Anterior cingulate cortex (tissue), 58 donors: Measurements from ENCODE around the gene PYGL.

Experiments used
- DNase-seq, 58 donors: peaks; one replicate each; lab custom pipeline; 2025; lab: John Stamatoyannopoulos, UW

Gene PYGL

GRCh38 chr14:50882932-50883826 lies 61.1 kb downstream of the PYGL start:
- DNase-seq: no peak

GRCh38 chr14:50875359-50876070 lies 68.8 kb downstream of the PYGL start:
- DNase-seq: no peak

DNA sequence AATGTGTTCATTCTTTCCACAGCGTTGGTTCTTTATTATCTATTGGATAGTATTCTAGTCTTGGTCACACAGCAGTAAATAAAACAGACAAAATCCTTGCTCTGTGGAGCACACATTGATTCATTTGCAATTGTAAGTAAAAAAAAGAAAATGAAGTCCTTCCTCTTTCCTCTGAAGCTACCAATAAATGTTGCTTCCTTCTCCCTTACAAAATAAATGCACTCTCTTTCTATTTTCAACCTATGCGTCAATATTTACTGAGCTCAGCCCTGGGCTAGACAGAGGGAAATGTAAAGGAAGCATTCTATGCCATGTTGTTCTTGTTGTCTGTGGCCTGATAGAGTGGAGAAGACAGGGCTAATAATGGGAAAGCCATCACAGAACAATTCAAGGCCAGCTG lies 69.5 kb downstream of the PYGL start:
- no peak for DNase-seq

DNA sequence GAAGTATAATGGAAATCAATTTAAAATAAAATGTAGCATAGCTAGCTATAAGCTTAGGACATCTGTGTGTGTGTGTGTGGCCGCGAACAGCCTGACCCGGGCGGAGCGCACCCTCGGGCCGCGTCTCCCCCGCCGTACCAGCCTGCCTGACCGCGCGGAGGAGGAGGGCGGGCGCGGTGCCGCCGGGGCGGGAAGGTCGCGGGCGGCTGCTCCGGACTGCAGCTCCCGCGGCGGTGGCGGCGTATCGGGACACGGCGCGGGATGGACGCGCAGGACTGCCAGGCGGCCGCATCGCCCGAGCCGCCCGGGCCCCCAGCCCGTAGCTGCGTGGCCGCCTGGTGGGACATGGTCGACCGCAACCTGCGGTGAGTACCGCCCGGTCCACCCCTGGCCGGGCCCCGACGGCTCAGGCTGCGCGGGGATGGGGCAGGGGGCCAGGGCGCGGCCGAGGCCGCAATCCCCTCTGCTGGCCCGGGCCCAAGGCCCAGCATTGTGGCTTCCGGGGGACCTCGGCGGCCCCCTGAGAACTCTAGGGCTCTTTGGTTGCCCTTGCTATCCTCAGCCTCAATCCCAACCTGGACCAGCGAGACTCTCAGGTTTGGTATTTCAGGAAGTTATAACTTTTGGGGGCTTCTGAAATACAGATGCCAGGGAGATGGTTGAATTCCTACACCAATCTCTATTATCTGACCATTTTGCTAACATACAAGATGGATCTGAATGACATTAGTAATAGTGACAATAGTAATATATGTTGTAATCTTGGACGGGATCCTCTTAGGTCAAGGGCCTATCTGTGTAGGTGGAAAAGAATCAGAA lies 72.2 kb downstream of the PYGL start, which contains the start of gene ABHD12B:
ABHD12B (plus strand) TSS at position 140 of the 819 bp plus-strand sequence; CDS start at position 262, 122 bp downstream.
- DNase-seq: peak in 2 of 58 donors; percentile 21 to 34

- DNase-seq: no peak
Measured at GRCh38 chr14:50871228-50871627, 73.1 kb downstream of the PYGL start.

DNA sequence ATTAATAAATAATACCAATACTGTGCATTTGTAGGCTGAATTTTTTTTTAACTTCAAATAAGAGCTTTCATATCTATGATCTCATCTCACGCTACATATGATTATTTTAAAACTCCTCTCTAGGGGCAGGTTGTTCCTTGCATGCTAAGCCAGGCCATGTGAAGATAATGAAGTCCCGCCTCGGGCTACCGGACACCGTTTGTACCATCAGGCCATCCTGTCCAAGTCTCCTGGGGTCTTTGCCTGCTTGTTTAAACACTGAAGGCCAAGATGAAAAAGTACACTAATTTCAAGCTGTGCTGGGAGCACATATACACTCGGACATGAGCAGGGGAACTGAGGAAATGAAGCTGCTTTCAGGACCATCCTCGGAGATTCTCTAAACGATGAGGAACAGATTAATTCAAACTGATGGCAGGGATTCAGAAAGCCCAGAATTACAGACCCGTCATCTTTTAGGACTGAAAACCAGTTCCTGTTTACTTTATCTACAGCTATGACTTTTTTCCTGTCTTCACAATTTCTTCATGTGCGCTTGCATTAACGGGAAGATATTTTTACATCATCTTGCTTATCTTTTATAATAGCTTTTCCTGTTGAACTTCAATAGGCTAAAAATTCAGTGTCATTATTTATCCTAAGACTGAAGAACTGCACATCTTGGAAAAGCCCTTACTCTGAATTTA lies 78.7 kb downstream of the PYGL start:
- DNase-seq: no peak

GRCh38 chr14:50864946-50865345 lies 79.3 kb downstream of the PYGL start:
- no peak for DNase-seq

GRCh38 chr14:50864237-50864636 lies 80.0 kb downstream of the PYGL start:
- DNase-seq: no peak

DNA sequence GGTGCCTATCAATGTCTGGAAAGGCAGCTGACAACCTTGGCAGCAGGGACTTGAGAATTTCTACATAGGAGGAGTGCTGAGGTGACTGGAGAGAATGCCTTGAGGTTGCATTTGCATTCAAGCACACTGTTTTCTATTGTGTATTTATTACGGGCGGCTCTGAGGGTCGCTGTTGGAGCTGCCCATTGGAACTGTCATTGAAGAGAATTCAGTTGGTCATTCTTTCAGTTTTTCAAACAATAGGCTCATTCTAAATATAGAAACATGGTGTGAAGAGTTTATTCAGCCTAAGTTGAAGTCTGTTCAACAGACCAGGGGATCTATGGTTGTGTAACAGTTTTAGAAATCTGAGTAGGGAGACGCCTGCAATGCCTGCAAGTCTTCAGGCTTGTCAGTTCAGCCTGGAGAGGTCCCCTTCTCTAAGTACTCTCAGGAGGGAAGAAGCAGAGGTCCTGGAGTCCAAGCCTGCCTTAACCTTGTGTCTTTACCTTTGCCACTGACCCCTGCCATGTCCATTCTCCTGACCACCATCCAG lies 82.2 kb downstream of the PYGL start:
- no peak for DNase-seq

DNA sequence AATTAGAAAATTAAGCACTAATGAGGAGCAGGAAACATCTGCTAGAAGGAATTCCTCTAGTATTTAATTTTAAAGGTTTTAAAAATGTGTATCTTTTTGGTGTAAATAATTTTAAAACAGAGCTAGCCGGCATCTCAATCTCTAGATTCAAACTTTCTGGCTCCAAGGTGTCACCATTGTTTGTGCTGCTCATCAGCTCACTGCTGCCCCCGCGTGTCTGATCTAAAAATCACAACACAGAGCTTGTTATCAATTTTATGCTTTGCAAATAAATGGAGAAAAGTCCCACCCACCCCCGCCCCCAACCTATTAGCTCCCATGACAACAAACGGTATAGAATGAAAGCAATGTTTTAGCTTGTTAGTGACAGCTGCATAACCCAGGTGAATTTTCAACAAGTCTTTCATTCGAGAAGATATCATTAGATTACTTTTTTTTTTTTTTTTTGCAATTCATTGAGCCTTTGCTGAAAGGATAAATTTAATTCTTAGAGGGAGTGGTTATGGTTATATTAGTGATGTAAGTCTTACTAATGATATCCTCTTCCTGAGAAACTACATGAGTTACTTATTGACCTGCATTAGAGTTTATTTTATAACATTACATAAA lies 83.7 kb downstream of the PYGL start:
- DNase-seq: peak in 53 of 58 donors; percentile 15 to 89 (median 58)

DNA sequence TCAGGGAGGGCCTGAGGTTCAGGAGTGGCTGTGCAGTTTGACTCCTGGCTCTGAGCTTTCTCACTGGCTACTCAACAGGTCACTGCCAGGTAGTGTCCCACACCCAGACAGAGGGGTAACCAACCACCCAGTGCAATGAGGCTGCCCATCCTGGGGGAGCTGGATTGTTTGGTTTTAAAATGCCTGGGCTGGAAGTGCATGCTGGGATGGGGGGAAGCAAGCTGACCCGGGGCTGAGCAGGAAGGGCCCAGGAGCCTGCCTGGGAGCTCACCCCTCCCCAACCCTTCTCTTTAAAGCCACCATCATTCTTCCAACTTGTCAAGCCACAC lies 85.0 kb downstream of the PYGL start:
- no peak for DNase-seq

DNA sequence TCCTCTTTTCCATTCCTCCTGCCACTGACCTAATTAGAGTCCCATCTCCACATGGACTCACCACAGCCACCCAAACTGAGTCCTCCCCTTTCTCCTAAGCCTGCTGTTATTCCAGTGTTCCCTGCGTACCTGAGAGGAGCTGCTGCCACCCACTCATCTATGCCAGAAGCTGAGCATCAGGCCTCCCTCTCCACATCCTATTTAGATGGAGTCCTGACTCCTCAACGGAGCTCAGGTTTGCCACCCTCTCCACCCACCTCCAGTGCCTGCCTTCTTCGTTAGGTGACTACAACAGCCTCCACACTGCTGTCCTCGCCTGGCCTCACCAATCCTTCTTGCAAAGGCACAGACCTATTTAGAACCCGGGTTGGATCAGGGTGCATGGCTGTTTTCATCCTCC lies 87.6 kb downstream of the PYGL start:
- DNase-seq: peak in 1 of 58 donors; percentile 24

- no peak for DNase-seq
Measured at GRCh38 chr14:50855558-50855957, 88.7 kb downstream of the PYGL start.
